ENCODE results near the gene BMI1. TPM values are rescaled to one million over a fixed set of nuclear protein-coding genes. Genes with fewer than 3 reads are reported as not detected.

BMI1 gene
- total RNA-seq, 4 donors from 2014 or later = 29.2 to 63.0 (median 42.5) TPM

DNA sequence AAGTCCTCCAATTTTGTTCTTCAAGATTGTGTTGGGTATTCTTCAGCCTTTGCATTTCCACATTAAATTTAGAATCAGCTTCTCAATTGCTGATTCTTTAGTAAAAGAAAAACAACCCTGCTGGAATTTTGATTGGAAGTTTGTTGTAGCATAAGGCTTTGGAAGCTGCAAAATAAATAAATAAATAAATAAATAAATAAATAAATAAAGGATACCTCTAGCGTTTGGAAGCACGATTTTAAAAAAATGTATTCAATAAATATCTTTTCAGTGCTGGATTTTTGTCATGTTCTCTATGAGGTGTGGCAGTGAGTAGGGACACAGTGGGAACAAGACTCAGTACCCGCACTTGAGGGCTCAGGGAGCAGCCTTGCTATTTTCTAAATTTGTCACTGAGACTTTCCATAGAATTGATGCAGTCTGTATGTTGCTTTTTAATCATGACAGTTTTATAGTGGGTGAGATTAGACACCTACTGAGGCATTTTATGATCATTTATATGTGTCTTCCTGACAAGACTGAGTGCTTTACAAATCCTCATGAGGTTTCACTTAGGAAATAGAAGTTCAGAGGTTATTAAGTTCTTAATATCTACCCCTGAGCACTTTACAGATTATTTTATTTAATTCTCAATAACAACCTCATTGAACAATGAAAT, 27.0 kb upstream of the BMI1 start:
- H3K4me3 ChIP-seq = no peak overlapping the region
- no peak for DNase-seq
- in situ Hi-C loops (cut with MboI; ENCODE audit: low pct_ligation_motif_present in 1 of 4, low pct_unique_long_range_greater_than_20kb in 1 of 4, low sequenced_read_pairs in 3 of 4) (no loop called here), intact Hi-C loops (cut with DNase I; ENCODE audit: low total_unique reads) (no loop called here)
- no peaks in the 10 kb centered on the region for H3K27me3 ChIP-seq
- no peak overlapping the region for H3K27ac ChIP-seq
- H3K4me1 ChIP-seq = no peaks in the 10 kb centered on the region
- H3K36me3 ChIP-seq = no peaks in the 10 kb centered on the region
- 95 to 96% methylated on average over 2 to 3 of the region's 3 CpGs for WGBS, 2 donors (ENCODE audit: low coverage in 1 of 2)
- no peaks in the 10 kb centered on the region for H3K9me3 ChIP-seq
- TF ChIP-seq EP300 (IDR thresholded peaks at IDR 0.05; ENCODE audit: low read depth) (no peak), POLR2AphosphoS5 (IDR thresholded peaks at IDR 0.05) (no peak)

GRCh38 chr10:22294694-22295093, 26.2 kb upstream of the BMI1 start:
- no peak for DNase-seq
- H3K27ac ChIP-seq = no peak overlapping the region
- no peaks in the 10 kb centered on the region for H3K9me3 ChIP-seq
- no peak for TF ChIP-seq CTCF (IDR thresholded peaks at IDR 0.05)
- TF ChIP-seq POLR2AphosphoS5 (IDR thresholded peaks at IDR 0.05) = no peak
- no peak for TF ChIP-seq EP300 (IDR thresholded peaks at IDR 0.05; ENCODE audit: low read depth)
- no peak for TF ChIP-seq POLR2A (IDR thresholded peaks at IDR 0.05)
- H3K36me3 ChIP-seq = no peaks in the 10 kb centered on the region
- intact Hi-C loops (cut with DNase I; ENCODE audit: low total_unique reads) (no loop called here), in situ Hi-C loops (cut with MboI; ENCODE audit: low pct_ligation_motif_present in 1 of 4, low pct_unique_long_range_greater_than_20kb in 1 of 4, low sequenced_read_pairs in 3 of 4) (no loop called here)
- 15 to 30% methylated on average over 2 of the region's 2 CpGs for WGBS, 2 donors (ENCODE audit: low coverage in 1 of 2)
- no peaks in the 10 kb centered on the region for H3K27me3 ChIP-seq
- H3K4me3 ChIP-seq = no peak overlapping the region
- H3K4me1 ChIP-seq = no peaks in the 10 kb centered on the region

GRCh38 chr10:22301193-22301592, 19.7 kb upstream of the BMI1 start:
- Histone ChIP-seq H3K36me3 (no peaks in the 10 kb centered on the region), H3K4me3 (no peak overlapping the region), H3K9me3 (no peaks in the 10 kb centered on the region), H3K27ac (no peak overlapping the region), H3K27me3 (no peaks in the 10 kb centered on the region), H3K4me1 (no peaks in the 10 kb centered on the region)
- intact Hi-C loops (cut with DNase I; ENCODE audit: low total_unique reads) (no loop called here), in situ Hi-C loops (cut with MboI; ENCODE audit: low pct_ligation_motif_present in 1 of 4, low pct_unique_long_range_greater_than_20kb in 1 of 4, low sequenced_read_pairs in 3 of 4) (loop anchor here in 1 of 4 donors (25.0 kb wide), 2 partner anchors 289 to 789 kb away; partner anchors contain the start of gene DNAJC1)
- no peak for DNase-seq
- 98% methylated on average over 4 of the region's 4 CpGs; no CpG with 5 or more reads in 1 of the 2 donors for whole genome bisulfite sequencing, 2 donors (ENCODE audit: low coverage in 1 of 2)
- TF ChIP-seq POLR2AphosphoS5 (IDR thresholded peaks at IDR 0.05) (no peak), POLR2A (IDR thresholded peaks at IDR 0.05) (no peak), CTCF (IDR thresholded peaks at IDR 0.05) (no peak), EP300 (IDR thresholded peaks at IDR 0.05; ENCODE audit: low read depth) (no peak)

GRCh38 chr10:22303461-22303860, 17.4 kb upstream of the BMI1 start:
- no peak overlapping the region for H3K4me3 ChIP-seq
- no peaks in the 10 kb centered on the region for H3K4me1 ChIP-seq
- intact Hi-C loops (cut with DNase I; ENCODE audit: low total_unique reads) (no loop called here), in situ Hi-C loops (cut with MboI; ENCODE audit: low pct_ligation_motif_present in 1 of 4, low pct_unique_long_range_greater_than_20kb in 1 of 4, low sequenced_read_pairs in 3 of 4) (loop anchor here in 1 of 4 donors (25.0 kb wide), 2 partner anchors 291 to 791 kb away; partner anchors contain the start of gene DNAJC1)
- H3K36me3 ChIP-seq = no peaks in the 10 kb centered on the region
- no peaks in the 10 kb centered on the region for H3K9me3 ChIP-seq
- WGBS, 2 donors (ENCODE audit: low coverage in 1 of 2) = 88 to 100% methylated on average over 2 to 3 of the region's 3 CpGs
- TF ChIP-seq POLR2AphosphoS5 (IDR thresholded peaks at IDR 0.05) = no peak
- TF ChIP-seq CTCF (IDR thresholded peaks at IDR 0.05) = no peak
- no peak for TF ChIP-seq POLR2A (IDR thresholded peaks at IDR 0.05)
- TF ChIP-seq EP300 (IDR thresholded peaks at IDR 0.05; ENCODE audit: low read depth) = no peak
- no peak for DNase-seq
- no peaks in the 10 kb centered on the region for H3K27me3 ChIP-seq
- H3K27ac ChIP-seq = no peak overlapping the region
